ENCODE data around the gene SNAPC4.

The SNAPC4 gene

DNA sequence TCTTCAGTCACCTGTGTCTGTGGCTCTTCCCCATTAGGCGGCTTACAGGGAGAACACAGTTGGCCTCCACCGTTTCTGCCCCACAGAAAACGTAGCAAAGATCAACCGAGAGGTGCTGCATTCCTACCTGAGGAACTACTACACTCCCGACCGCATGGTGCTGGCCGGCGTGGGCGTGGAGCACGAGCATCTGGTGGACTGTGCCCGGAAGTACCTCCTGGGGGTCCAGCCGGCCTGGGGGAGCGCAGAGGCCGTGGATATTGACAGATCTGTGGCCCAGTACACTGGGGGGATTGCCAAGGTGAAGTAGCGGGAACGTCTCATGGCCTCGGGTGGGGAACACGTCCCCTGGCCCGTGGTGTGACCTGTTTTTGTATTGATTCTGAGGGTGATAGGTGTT is 16.9 kb upstream of the SNAPC4 start:
- TF ChIP-seq, protein P1, sequence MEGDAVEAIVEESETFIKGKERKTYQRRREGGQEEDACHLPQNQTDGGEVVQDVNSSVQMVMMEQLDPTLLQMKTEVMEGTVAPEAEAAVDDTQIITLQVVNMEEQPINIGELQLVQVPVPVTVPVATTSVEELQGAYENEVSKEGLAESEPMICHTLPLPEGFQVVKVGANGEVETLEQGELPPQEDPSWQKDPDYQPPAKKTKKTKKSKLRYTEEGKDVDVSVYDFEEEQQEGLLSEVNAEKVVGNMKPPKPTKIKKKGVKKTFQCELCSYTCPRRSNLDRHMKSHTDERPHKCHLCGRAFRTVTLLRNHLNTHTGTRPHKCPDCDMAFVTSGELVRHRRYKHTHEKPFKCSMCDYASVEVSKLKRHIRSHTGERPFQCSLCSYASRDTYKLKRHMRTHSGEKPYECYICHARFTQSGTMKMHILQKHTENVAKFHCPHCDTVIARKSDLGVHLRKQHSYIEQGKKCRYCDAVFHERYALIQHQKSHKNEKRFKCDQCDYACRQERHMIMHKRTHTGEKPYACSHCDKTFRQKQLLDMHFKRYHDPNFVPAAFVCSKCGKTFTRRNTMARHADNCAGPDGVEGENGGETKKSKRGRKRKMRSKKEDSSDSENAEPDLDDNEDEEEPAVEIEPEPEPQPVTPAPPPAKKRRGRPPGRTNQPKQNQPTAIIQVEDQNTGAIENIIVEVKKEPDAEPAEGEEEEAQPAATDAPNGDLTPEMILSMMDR (IDR thresholded peaks at IDR 0.05; ENCODE audit: low read depth, low read length), result no peak
- no peak for DNase-seq (ENCODE audit: low read depth in 2 of 2)
- H3K4me3 ChIP-seq (replicated peaks in 1 of 2; ENCODE audit: low read depth in 2 of 2, low read length in 2 of 2), result no peak overlapping the region

DNA sequence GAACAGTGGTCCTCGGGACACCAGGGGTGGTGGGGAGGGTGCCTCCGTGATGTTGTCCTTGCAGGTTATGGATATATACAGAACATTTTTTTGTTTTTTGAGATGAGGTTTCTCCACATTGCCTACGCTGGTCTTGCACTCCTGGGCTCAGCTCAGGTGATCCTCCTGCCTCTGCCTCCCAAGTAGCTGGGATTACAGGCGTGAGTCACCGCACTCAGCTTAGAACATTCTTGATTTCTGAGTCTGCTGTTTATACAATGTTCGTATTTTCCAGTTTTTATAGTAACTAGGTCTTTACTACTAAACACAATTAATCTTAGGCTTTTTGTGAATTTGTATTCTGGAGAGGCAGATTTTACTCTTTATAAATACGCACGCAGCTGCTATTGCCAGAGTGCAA is 16.5 kb upstream of the SNAPC4 start:
- TF ChIP-seq, protein P1 (IDR thresholded peaks at IDR 0.05; ENCODE audit: low read depth, low read length), result no peak
- no peak for DNase-seq (ENCODE audit: low read depth in 2 of 2)
- H3K4me3 ChIP-seq (replicated peaks in 1 of 2; ENCODE audit: low read depth in 2 of 2, low read length in 2 of 2), result no peak overlapping the region

DNA sequence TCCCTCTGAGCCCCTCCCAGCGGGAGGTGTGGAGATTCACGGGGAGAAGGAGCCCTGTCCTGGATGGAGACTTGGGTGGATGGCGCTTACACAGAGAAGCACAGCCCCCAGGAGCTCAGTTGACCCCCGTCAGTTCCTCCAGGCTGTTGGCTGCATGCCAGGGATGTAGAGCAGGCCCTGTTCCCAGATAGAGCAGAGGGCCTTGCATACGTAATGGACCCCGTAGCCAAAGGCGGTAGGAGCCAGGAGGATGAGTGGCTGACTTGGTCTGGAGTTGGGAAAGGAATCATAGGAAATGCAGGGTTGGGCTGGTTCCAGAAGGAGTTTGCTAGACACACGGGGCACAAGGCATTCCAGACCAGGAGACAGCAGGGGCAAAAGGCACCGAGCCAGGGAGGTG is 13.0 kb upstream of the SNAPC4 start:
- TF ChIP-seq, protein P1 (IDR thresholded peaks at IDR 0.05; ENCODE audit: low read depth, low read length), result no peak
- peak in 1 of 2 donors; percentile 39 for DNase-seq (ENCODE audit: low read depth in 2 of 2)
- no peak overlapping the region for H3K4me3 ChIP-seq (replicated peaks in 1 of 2; ENCODE audit: low read depth in 2 of 2, low read length in 2 of 2)

DNA sequence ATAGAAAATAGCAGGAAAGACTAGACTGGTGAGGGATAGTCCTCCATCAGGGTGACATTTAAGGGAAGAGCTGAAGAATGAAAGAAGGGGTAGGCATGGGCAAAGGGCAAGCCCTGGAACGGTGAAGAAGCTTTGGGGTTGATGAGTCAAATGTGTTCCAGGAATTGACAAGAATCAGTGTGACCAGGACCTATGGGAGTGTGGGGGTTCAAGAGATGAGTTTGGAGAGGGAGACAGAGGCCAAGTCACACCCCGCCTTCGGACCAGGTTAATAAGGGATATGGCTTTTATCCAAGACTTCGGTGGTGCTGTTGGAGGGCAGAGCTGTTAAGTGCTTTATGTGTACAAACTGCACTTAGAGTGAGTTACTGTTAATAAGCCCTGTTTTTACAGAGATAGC is 11.4 kb upstream of the SNAPC4 start:
- no peak for DNase-seq (ENCODE audit: low read depth in 2 of 2)
- TF ChIP-seq, protein P1 (IDR thresholded peaks at IDR 0.05; ENCODE audit: low read depth, low read length), result no peak
- H3K4me3 ChIP-seq (replicated peaks in 1 of 2; ENCODE audit: low read depth in 2 of 2, low read length in 2 of 2), result peak overlapping the region; percentile 97 to 99

DNA sequence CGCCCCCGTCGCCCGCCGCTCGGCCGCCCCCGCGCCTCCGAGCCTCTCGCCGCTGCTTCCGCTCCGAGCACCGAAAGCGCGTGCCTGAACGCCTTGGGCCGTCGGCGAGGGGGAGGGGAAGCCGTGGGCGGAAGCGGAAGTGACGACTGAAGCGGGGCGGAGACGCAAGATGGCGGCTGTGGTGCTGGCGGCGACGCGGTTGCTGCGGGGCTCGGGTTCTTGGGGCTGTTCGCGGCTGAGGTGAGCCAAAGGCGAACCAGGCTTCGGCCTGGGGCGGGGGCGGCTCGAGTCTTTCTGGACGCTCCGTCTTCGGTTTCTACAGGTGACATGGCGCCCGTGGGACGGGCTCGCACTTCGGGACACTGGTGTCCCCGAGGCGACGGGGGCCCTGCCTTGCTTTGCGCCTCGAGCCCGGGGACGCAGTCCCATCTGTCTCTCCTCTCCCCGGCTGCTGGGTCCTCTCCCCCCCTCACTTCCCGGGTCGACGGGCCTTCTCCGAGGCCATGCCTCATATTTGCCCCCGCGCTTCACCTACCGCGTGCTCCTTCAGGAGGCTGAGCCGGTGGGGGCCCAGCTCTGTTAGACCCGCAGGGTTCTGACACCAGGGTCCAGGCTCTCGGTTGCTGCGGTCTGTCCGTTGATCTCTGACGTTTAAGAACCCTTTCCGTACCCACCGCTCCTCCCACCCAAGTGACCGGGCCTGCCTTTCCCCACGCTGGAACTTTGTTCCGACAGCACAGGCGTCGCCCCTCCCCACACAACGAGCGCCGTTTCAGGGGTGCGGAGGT is 10.7 kb upstream of the SNAPC4 start, which contains the start of the genes ENTR1 and PMPCA:
ENTR1 (minus strand) TSS at position 115 of the 788 bp plus-strand sequence. CDS start 217 bp downstream, outside the sequence.
PMPCA (plus strand) TSS at position 159 of the 788 bp plus-strand sequence; CDS start at position 170, 11 bp downstream.
- TF ChIP-seq, protein P1 (IDR thresholded peaks at IDR 0.05; ENCODE audit: low read depth, low read length), result no peak
- peak; percentile 88 to 89 for DNase-seq (ENCODE audit: low read depth in 2 of 2)
- H3K4me3 ChIP-seq (replicated peaks in 1 of 2; ENCODE audit: low read depth in 2 of 2, low read length in 2 of 2), result peak within 1 kb of the TSS; percentile 97 to 99

DNA sequence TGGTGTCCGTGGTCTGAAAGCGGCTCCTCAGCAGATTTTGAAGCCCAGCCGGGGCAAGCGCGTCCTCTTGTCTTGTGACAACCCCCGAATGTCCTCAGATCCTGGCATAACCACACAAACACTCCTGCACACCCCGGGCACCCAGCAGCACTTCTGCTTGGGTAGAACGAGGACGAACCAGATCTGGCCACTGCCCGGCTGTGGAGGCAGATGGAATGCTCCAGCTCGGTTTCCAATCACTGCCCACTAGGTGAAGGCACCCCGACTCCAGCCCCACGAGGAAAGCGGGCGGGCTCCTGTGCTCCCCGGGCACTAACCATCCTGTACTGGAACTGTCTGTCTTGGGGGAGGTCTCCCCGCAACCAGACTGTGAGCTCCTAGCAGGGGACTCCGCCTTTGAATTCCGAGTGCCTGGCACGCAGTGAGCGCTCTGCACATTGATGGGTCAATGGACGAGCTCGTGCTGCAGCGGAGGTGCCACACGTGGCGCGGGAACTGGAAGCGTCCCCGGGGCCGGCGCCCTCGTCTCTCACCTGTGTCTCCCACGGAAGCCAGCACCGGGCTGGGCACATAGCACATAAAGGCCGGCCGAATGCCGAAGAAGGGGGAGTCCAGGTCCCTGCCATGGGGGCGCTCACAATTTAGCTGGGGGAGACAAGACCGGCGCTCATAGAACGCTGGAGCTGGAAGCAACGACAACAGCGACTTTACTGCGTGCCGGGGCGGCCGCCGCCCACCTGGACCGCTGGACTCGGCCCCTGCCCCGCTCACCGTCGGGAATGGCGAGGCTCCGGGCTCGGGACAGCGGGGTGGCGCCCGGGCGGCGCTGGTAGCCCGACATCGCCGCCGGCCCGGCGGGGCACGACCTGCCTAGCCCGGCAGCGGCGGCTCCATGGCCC is 9.8 kb upstream of the SNAPC4 start:
- H3K4me3 ChIP-seq (replicated peaks in 1 of 2; ENCODE audit: low read depth in 2 of 2, low read length in 2 of 2), result peak overlapping the region; percentile 97 to 99
- DNase-seq (ENCODE audit: low read depth in 2 of 2), result peak; percentile 37 to 42
- TF ChIP-seq, protein P1 (IDR thresholded peaks at IDR 0.05; ENCODE audit: low read depth, low read length), result no peak
